SU-DHL-6 (cell line): ENCODE data around the gene NOS1AP.

ENCODE experiments used
- CTCF ChIP-seq: fragments of 200-600 bp; sonication (generic); IDR thresholded peaks from one replicate; pipeline ENCODE4 v1.5.1; 2017; ENCODE audit warnings: antibody characterized with exemption, mild to moderate bottlenecking, low read length, moderate library complexity; ENCODE audit not compliant: insufficient read depth, poor library complexity, severe bottlenecking
- EZH2phosphoT487 ChIP-seq: fragments of 200-600 bp; sonication (generic), shearing (Covaris generic); conservative IDR thresholded peaks from 2 replicates; pipeline ENCODE4 v1.6.1; 2018; ENCODE audit warnings: mild to moderate bottlenecking, antibody characterized with exemption, low read length, moderate library complexity, mixed read lengths

DNA sequence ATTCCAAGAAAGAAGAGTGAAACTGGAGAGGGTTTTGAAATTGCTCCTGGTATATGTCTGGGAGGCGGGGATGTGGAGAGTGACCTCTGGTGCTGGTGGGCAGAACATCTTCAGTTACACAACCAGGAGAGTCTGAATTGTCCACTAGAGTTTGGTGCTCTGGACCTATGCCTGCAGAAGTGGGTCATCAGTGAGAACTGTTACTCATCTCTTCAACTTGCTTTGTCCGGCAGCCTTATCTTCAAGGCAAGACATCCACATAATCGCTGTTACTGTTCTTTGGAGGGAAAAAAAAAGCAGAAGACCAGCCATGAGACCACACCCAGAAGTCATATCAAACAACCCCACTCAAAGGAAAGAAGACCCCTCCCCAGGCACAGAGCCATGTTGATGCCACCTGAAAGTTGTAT is 327.6 kb downstream of the NOS1AP start:
- TF ChIP-seq CTCF (no peak), EZH2phosphoT487 (no peak)
